Measurements from ENCODE around the gene F13B. TPM values are rescaled to one million over a fixed set of nuclear protein-coding genes. Genes with fewer than 3 reads are reported as not detected.

Gene F13B
- total RNA-seq, 1 donor from 2014 or later = not detected

Other genes starting within 250 kb of the F13B start
- not detected for gene CFHR1, start 247.5 kb downstream of the F13B start, total RNA-seq (ENCODE audit: unreplicated experiment)
- not detected for gene CFHR4, start 179.2 kb downstream of the F13B start, total RNA-seq (ENCODE audit: unreplicated experiment)
- gene CFHR2, start 123.5 kb downstream of the F13B start, total RNA-seq (ENCODE audit: unreplicated experiment) = not detected
- gene CFHR5, start 89.7 kb downstream of the F13B start, total RNA-seq (ENCODE audit: unreplicated experiment) = not detected
- gene ASPM, start 79.4 kb upstream of the F13B start, total RNA-seq (ENCODE audit: unreplicated experiment) = 5.9 TPM
- 12.0 TPM for gene ZBTB41, start 134.0 kb upstream of the F13B start, total RNA-seq (ENCODE audit: unreplicated experiment)
- gene CRB1, start 201.0 kb upstream of the F13B start, total RNA-seq (ENCODE audit: unreplicated experiment) = 7.3 TPM